ENCODE measurements around the gene KIF16B.

KIF16B gene

DNA sequence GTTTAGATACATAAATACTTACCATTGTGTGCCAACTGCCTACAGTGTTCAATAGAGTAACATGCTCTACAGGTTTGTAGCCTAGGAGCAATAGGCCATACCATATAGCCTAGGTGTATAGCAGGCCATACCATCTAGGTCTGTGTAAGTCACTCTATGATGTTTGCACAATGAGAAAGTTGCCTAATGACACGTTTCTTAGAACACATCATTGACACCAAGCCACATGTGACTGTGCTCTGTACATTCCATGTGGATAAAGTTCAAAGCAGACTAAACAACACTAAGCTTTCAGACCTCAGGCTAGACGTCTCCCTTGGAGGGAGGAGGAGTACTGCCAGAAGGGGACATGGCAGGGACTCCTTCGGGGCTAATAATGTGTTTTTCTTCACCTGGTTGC is 93.6 kb downstream of the KIF16B start:
- TF ChIP-seq, protein P1, sequence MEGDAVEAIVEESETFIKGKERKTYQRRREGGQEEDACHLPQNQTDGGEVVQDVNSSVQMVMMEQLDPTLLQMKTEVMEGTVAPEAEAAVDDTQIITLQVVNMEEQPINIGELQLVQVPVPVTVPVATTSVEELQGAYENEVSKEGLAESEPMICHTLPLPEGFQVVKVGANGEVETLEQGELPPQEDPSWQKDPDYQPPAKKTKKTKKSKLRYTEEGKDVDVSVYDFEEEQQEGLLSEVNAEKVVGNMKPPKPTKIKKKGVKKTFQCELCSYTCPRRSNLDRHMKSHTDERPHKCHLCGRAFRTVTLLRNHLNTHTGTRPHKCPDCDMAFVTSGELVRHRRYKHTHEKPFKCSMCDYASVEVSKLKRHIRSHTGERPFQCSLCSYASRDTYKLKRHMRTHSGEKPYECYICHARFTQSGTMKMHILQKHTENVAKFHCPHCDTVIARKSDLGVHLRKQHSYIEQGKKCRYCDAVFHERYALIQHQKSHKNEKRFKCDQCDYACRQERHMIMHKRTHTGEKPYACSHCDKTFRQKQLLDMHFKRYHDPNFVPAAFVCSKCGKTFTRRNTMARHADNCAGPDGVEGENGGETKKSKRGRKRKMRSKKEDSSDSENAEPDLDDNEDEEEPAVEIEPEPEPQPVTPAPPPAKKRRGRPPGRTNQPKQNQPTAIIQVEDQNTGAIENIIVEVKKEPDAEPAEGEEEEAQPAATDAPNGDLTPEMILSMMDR (IDR thresholded peaks at IDR 0.05; ENCODE audit: insufficient read depth, low read length, poor library complexity, severe bottlenecking) = no peak
- Histone ChIP-seq H3K4me3 (replicated peaks; ENCODE audit: low read depth, low read length) (no peak overlapping the region), H3K27me3 (replicated peaks; ENCODE audit: control insufficient read depth, insufficient read depth, low read length) (no peaks in the 10 kb centered on the region), H3K36me3 (ENCODE audit: control insufficient read depth, insufficient read depth, low read length) (no peaks in the 10 kb centered on the region)
- DNase-seq (ENCODE audit: extremely low read depth, insufficient read length) = no peak

- no peak for DNase-seq (ENCODE audit: extremely low read depth, insufficient read length)
- TF ChIP-seq, protein P1 (IDR thresholded peaks at IDR 0.05; ENCODE audit: insufficient read depth, low read length, poor library complexity, severe bottlenecking) = no peak
- no peaks in the 10 kb centered on the region for H3K36me3 ChIP-seq (ENCODE audit: control insufficient read depth, insufficient read depth, low read length)
- H3K4me3 ChIP-seq (replicated peaks; ENCODE audit: low read depth, low read length) = no peak overlapping the region
- H3K27me3 ChIP-seq (replicated peaks; ENCODE audit: control insufficient read depth, insufficient read depth, low read length) = no peaks in the 10 kb centered on the region
Measured at GRCh38 chr20:16477632-16478031, 95.6 kb downstream of the KIF16B start.

DNA sequence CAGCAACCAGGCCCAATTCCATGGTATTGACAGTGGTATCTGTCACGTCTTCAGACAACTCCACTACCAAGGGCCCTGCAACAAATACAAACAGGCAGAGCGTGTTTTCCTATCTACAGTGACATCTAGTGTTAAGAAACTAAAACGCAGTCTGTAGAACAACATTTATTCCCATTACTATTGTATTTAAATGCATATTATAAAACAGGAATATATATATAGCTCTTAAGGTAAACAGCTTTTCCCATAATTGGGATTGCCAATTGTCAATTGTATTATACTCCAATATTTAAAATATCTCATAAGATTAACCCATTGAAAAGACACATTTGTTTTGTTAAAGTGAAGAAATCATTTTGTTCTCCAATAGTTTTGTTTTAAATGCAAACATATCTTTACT is 97.2 kb downstream of the KIF16B start:
- DNase-seq (ENCODE audit: extremely low read depth, insufficient read length) = peak; percentile 3
- Histone ChIP-seq H3K27me3 (replicated peaks; ENCODE audit: control insufficient read depth, insufficient read depth, low read length) (no peaks in the 10 kb centered on the region), H3K4me3 (replicated peaks; ENCODE audit: low read depth, low read length) (no peak overlapping the region), H3K36me3 (ENCODE audit: control insufficient read depth, insufficient read depth, low read length) (no peaks in the 10 kb centered on the region)
- TF ChIP-seq, protein P1 (IDR thresholded peaks at IDR 0.05; ENCODE audit: insufficient read depth, low read length, poor library complexity, severe bottlenecking) = peak; percentile 51

GRCh38 chr20:16475225-16475624 is 98.0 kb downstream of the KIF16B start:
- TF ChIP-seq, protein P1 (IDR thresholded peaks at IDR 0.05; ENCODE audit: insufficient read depth, low read length, poor library complexity, severe bottlenecking) = no peak
- no peak for DNase-seq (ENCODE audit: extremely low read depth, insufficient read length)
- Histone ChIP-seq H3K36me3 (ENCODE audit: control insufficient read depth, insufficient read depth, low read length) (no peaks in the 10 kb centered on the region), H3K4me3 (replicated peaks; ENCODE audit: low read depth, low read length) (no peak overlapping the region), H3K27me3 (replicated peaks; ENCODE audit: control insufficient read depth, insufficient read depth, low read length) (no peaks in the 10 kb centered on the region)

GRCh38 chr20:16474363-16474762 is 98.9 kb downstream of the KIF16B start:
- Histone ChIP-seq H3K27me3 (replicated peaks; ENCODE audit: control insufficient read depth, insufficient read depth, low read length) (no peaks in the 10 kb centered on the region), H3K4me3 (replicated peaks; ENCODE audit: low read depth, low read length) (no peak overlapping the region), H3K36me3 (ENCODE audit: control insufficient read depth, insufficient read depth, low read length) (no peaks in the 10 kb centered on the region)
- DNase-seq (ENCODE audit: extremely low read depth, insufficient read length) = no peak
- TF ChIP-seq, protein P1 (IDR thresholded peaks at IDR 0.05; ENCODE audit: insufficient read depth, low read length, poor library complexity, severe bottlenecking) = no peak
